ENCODE data around the gene CENPVL2. TPM values are rescaled to one million over a fixed set of nuclear protein-coding genes. Genes with fewer than 3 reads are reported as not detected.
"Not testable (repeated sequence)": the region's sequence is repeated elsewhere in the genome, so short reads cannot be mapped to it uniquely, and the experiment has no call there.

CENPVL2 gene
- total and polyA plus RNA-seq, 2 of the 8 experiments (the other 6 are each of a cell fraction or from before 2014, with no cell fraction given), result 3.2 to 8.0 TPM

- TF ChIP-seq E2F6 (IDR thresholded peaks at IDR 0.05) (no peak), RNF2 (IDR thresholded peaks at IDR 0.05; ENCODE audit: borderline replicate concordance, low read depth, low read length, missing control alignments, poor library complexity, severe bottlenecking) (no peak), SP1 (IDR thresholded peaks at IDR 0.05; ENCODE audit: low read depth, low read length) (no peak), CTBP2 (IDR thresholded peaks at IDR 0.05; ENCODE audit: borderline replicate concordance, insufficient read depth, insufficient read length, low read length) (no peak)
Measured at GRCh38 chrX:51694254-51694653, 11.6 kb upstream of the CENPVL2 start (continued).

- H2BK15ac ChIP-seq (ENCODE audit: low read length); H3K56ac ChIP-seq (replicated peaks; ENCODE audit: insufficient read length, low read depth, low read length); H2BK12ac ChIP-seq (ENCODE audit: low read depth, low read length); H3K14ac ChIP-seq (ENCODE audit: insufficient read length); H2BK20ac ChIP-seq (ENCODE audit: low read length); H3K9ac ChIP-seq (replicated peaks in 1 of 4; ENCODE audit: extremely low read depth in 1 of 4, low read depth in 3 of 4, low read length in 3 of 4); H4K8ac ChIP-seq (ENCODE audit: extremely low read depth, insufficient read depth, low read length); H3K27ac ChIP-seq (ENCODE audit: low read depth, low read length); H3K79me2 ChIP-seq (ENCODE audit: control insufficient read depth in 1 of 2, insufficient read depth in 2 of 2, low read length in 2 of 2); POLR2A ChIA-PET (ENCODE audit: partially characterized antibody); H3K23ac ChIP-seq (ENCODE audit: insufficient read length); H3K4me2 ChIP-seq (ENCODE audit: insufficient read depth in 1 of 2, low read depth in 2 of 2, low read length in 2 of 2); H3K4ac ChIP-seq (replicated peaks; ENCODE audit: insufficient read length, low read depth, low read length); H3K4me1 ChIP-seq (replicated peaks in 1 of 4; ENCODE audit: control insufficient read depth in 3 of 4, insufficient read depth in 4 of 4, low read length in 3 of 4); H3K18ac ChIP-seq (ENCODE audit: extremely low read depth, low read length); CTCF ChIA-PET (ENCODE audit: partially characterized antibody); DNase-seq (ENCODE audit: low read depth in 1 of 2, low spot score in 2 of 2); H2BK5ac ChIP-seq (ENCODE audit: low read depth, low read length); H4K5ac ChIP-seq (ENCODE audit: insufficient read length, low read depth, low read length); H3K79me1 ChIP-seq (ENCODE audit: low read depth, low read length); H4K91ac ChIP-seq (replicated peaks; ENCODE audit: insufficient read length, low read length); H4K20me1 ChIP-seq (replicated peaks in 1 of 2; ENCODE audit: control insufficient read depth in 1 of 2, insufficient read depth in 2 of 2, low read length in 2 of 2); H3K27me3 ChIP-seq (replicated peaks in 1 of 4; ENCODE audit: control insufficient read depth in 3 of 4, extremely low read depth in 1 of 4, insufficient read depth in 3 of 4, low read length in 3 of 4); H3K9me3 ChIP-seq (ENCODE audit: insufficient read depth in 2 of 2, low read depth in 1 of 2, low read length in 1 of 2); H3K23me2 ChIP-seq (ENCODE audit: low read depth, low read length); H2BK120ac ChIP-seq (replicated peaks; ENCODE audit: low read depth, low read length); H2AFZ ChIP-seq (ENCODE audit: low read length); H2AK5ac ChIP-seq (ENCODE audit: low read depth, low read length); FAIRE-seq; H3K36me3 ChIP-seq (ENCODE audit: control insufficient read depth in 2 of 4, insufficient read depth in 4 of 4, low read length in 3 of 4); H3K4me3 ChIP-seq (ENCODE audit: extremely low read depth in 1 of 4, insufficient read depth in 2 of 4, low read depth in 3 of 4, low read length in 4 of 4): not testable (repeated sequence)
- WGBS, 2 experiments (ENCODE audit: extremely low coverage in 1 of 2, insufficient coverage in 1 of 2, insufficient read length in 1 of 2, insufficient replicate concordance in 2 of 2, low coverage in 1 of 2, low lambda C conversion rate in 2 of 2, missing lambda C conversion rate in 1 of 2), result no CpG with 5 or more reads among the region's 88 CpGs
Measured at GRCh38 chrX:51681808-51682719, 567 bp downstream of the CENPVL2 start.
